ENCODE data around the gene RASAL1.

GRCh38 chr12:113180333-113180732 is 44.8 kb upstream of the RASAL1 start:
- TF ChIP-seq CTCF (conservative IDR thresholded peaks at IDR 0.05; ENCODE audit: low read depth in 2 of 2) (no peak), REST (IDR thresholded peaks at IDR 0.05; ENCODE audit: unreplicated experiment) (no peak), POLR2AphosphoS5 (IDR thresholded peaks at IDR 0.05; ENCODE audit: low read depth) (no peak), CREB1 (CRISPR knock-in tag; IDR thresholded peaks at IDR 0.05; ENCODE audit: low read depth) (no peak), JUNB (IDR thresholded peaks at IDR 0.05; ENCODE audit: unreplicated experiment) (no peak), EZH2 (IDR thresholded peaks at IDR 0.05; ENCODE audit: low read depth, unreplicated experiment) (no peak), STAT1 (IDR thresholded peaks at IDR 0.05; ENCODE audit: unreplicated experiment) (no peak), EZH2phosphoT487 (IDR thresholded peaks at IDR 0.05; ENCODE audit: unreplicated experiment) (no peak), ZNF114 (CRISPR knock-in tag; IDR thresholded peaks at IDR 0.05) (no peak), ETS1 (IDR thresholded peaks at IDR 0.05) (no peak), ZNF331 (CRISPR knock-in tag; IDR thresholded peaks at IDR 0.05; ENCODE audit: low read depth) (no peak)

All from GM23338 (cell line).